Measurements from ENCODE around the gene RASSF8. TPM values are rescaled to one million over a fixed set of nuclear protein-coding genes. Genes with fewer than 3 reads are reported as not detected.

RASSF8 gene
- total RNA-seq, 1 experiment from 2014 or later = 26.5 TPM

DNA sequence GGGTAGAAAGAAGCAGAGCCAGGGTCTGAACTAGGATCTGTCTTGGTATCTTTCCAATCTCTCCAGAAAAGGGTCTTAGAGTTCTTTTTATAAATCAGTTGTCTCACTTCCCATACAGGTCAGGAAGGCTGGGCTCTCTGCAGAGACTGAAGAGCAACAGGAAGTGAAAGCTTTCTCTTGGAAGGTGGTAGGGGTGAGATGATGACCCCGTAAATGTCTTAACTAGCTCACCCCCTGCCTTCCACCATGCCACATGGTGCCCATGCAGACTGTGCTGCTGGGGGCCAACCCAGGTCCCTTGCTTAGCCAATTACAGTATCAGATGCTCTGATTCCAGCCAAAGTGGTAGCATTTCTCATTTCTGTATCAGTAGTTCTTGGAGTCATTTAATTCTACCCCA is 17.6 kb upstream of the RASSF8 start:
- Histone ChIP-seq H3K79me2 (ENCODE audit: low read depth) (no peaks in the 10 kb centered on the region), H3K4me1 (replicated peaks; ENCODE audit: insufficient read depth) (no peaks in the 10 kb centered on the region), H3K4me3 (no peak overlapping the region), H3K27me3 (ENCODE audit: insufficient read depth, low read depth) (no peaks in the 10 kb centered on the region), H3K27ac (no peak overlapping the region), H3F3A (ENCODE audit: insufficient read depth, low read depth) (no peaks in the 10 kb centered on the region; the same call in 1 of the 2 replicates), H4K20me1 (ENCODE audit: insufficient read depth) (no peaks in the 10 kb centered on the region), H3K36me3 (ENCODE audit: low read depth) (no peaks in the 10 kb centered on the region), H3K9me2 (ENCODE audit: insufficient read depth) (no peaks in the 10 kb centered on the region), H3K9me3 (ENCODE audit: insufficient read depth, low read depth) (no peaks in the 10 kb centered on the region), H2AFZ (no peak overlapping the region), H3K4me2 (no peak overlapping the region)
- intact Hi-C loops (cut with micrococcal nuclease; ENCODE audit: unreplicated experiment) = no loop called here
- CTCF ChIA-PET = no interaction called here
- POLR2A ChIA-PET (ENCODE audit: unreplicated experiment) = no interaction called here
- no TSS peak for BruUV-seq (replicated peaks)
- no peak for DNase-seq
- no peak for TF ChIP-seq EZH2 (IDR thresholded peaks at IDR 0.05; ENCODE audit: low read depth)
- TF ChIP-seq CTCF (conservative IDR thresholded peaks at IDR 0.05) = no peak

DNA sequence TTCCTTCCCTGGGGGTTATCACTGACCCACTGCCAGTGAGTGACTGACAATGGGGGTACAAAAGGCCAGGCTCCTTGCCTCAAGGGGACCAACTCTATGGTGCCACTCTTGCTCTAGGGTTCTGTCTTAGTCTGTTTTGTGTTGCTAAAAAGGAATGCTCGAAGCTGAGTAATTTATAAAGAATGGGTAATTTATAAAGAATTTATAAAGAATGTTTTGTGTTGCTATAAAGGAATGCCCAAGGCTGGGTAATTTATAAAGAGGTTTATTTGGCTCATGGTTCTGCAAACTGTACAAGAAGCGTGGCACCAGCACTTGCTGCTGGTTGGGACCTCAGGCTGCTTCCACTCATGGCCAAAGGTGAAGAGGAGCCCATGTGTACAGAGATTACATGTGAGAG is 15.8 kb upstream of the RASSF8 start:
- Histone ChIP-seq H3K27ac (no peak overlapping the region), H3K27me3 (ENCODE audit: insufficient read depth, low read depth) (no peaks in the 10 kb centered on the region), H3K4me1 (replicated peaks; ENCODE audit: insufficient read depth) (no peaks in the 10 kb centered on the region), H4K20me1 (ENCODE audit: insufficient read depth) (no peaks in the 10 kb centered on the region), H3K4me2 (no peak overlapping the region), H3K4me3 (no peak overlapping the region), H3F3A (ENCODE audit: insufficient read depth, low read depth) (no peaks in the 10 kb centered on the region; the same call in 1 of the 2 replicates), H3K9me2 (ENCODE audit: insufficient read depth) (no peaks in the 10 kb centered on the region), H2AFZ (no peak overlapping the region), H3K36me3 (ENCODE audit: low read depth) (no peaks in the 10 kb centered on the region), H3K79me2 (ENCODE audit: low read depth) (no peaks in the 10 kb centered on the region), H3K9me3 (ENCODE audit: insufficient read depth, low read depth) (no peaks in the 10 kb centered on the region)
- TF ChIP-seq CTCF (conservative IDR thresholded peaks at IDR 0.05) (no peak), EZH2 (IDR thresholded peaks at IDR 0.05; ENCODE audit: low read depth) (no peak)
- POLR2A ChIA-PET (ENCODE audit: unreplicated experiment) = no interaction called here
- BruUV-seq (replicated peaks) = no TSS peak
- CTCF ChIA-PET = no interaction called here
- intact Hi-C loops (cut with micrococcal nuclease; ENCODE audit: unreplicated experiment) = no loop called here
- DNase-seq = no peak

GRCh38 chr12:25943940-25944339 is 14.5 kb upstream of the RASSF8 start:
- Histone ChIP-seq H3K4me1 (replicated peaks; ENCODE audit: insufficient read depth) (no peaks in the 10 kb centered on the region), H3K9me3 (ENCODE audit: insufficient read depth, low read depth) (no peaks in the 10 kb centered on the region), H3K9me2 (ENCODE audit: insufficient read depth) (no peaks in the 10 kb centered on the region), H3F3A (ENCODE audit: insufficient read depth, low read depth) (no peaks in the 10 kb centered on the region; the same call in 1 of the 2 replicates), H3K36me3 (ENCODE audit: low read depth) (no peaks in the 10 kb centered on the region), H3K4me3 (no peak overlapping the region), H3K79me2 (ENCODE audit: low read depth) (no peaks in the 10 kb centered on the region), H4K20me1 (ENCODE audit: insufficient read depth) (no peaks in the 10 kb centered on the region), H2AFZ (no peak overlapping the region), H3K27ac (no peak overlapping the region), H3K4me2 (no peak overlapping the region), H3K27me3 (ENCODE audit: insufficient read depth, low read depth) (no peaks in the 10 kb centered on the region)
- ChIA-PET POLR2A (ENCODE audit: unreplicated experiment) (no interaction called here), CTCF (no interaction called here)
- no peak for DNase-seq
- no TSS peak for BruUV-seq (replicated peaks)
- intact Hi-C loops (cut with micrococcal nuclease; ENCODE audit: unreplicated experiment) = no loop called here
- TF ChIP-seq CTCF (conservative IDR thresholded peaks at IDR 0.05) (no peak), EZH2 (IDR thresholded peaks at IDR 0.05; ENCODE audit: low read depth) (no peak)

Measured in PC-9 (cell line).